H4 (cell line): ENCODE results near the gene ATP5F1A. TPM values are rescaled to one million over a fixed set of nuclear protein-coding genes. Genes with fewer than 3 reads are reported as not detected.
"Not testable (repeated sequence)": the region's sequence is repeated elsewhere in the genome, so short reads cannot be mapped to it uniquely, and the experiment has no call there.

Experiments
- DNase-seq: peaks from one replicate; pipeline ENCODE4 v3.0.0-alpha.2; 2015; ENCODE audit warnings: low spot score
- total RNA-seq: library from RNA; depleted of rRNA; stranded (reverse); fragments of >200 nt; shearing (Covaris generic); gene quantifications from 2 replicates; pipeline ENCODE4 v1.2.3, GENCODE V29; 2014; rRNA removed

Gene ATP5F1A
- total RNA-seq, 1 experiment from 2014 or later = 860 TPM

- DNase-seq = not testable (repeated sequence)
Measured at GRCh38 chr18:46047369-46047768, 50.7 kb downstream of the ATP5F1A start.

- DNase-seq = no peak
Measured at GRCh38 chr18:46046688-46047087, 51.4 kb downstream of the ATP5F1A start.

DNA sequence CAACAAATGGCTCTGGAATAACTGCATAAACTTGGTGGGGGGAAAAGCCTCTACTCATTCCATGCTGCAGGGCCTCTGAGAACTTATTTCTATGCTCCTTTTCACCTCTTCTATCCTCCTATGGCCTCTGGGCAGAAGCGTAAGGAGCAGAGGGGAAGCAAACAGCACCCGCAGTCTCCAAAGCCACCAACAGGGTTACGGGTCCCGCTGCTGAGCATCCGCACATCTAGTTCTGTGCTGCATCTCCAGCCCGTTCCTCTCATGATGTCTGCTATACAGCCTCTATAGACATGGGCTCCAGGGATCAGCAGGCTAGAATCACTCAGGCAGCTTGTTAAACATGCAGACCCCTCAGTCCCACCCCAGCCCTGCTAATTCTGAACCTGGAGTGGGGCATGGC lies 52.0 kb downstream of the ATP5F1A start:
- DNase-seq = no peak

GRCh38 chr18:46042571-46043123 lies 55.4 kb downstream of the ATP5F1A start:
- peak; percentile 61 for DNase-seq

GRCh38 chr18:46040747-46041104 lies 57.4 kb downstream of the ATP5F1A start:
- DNase-seq = no peak

DNA sequence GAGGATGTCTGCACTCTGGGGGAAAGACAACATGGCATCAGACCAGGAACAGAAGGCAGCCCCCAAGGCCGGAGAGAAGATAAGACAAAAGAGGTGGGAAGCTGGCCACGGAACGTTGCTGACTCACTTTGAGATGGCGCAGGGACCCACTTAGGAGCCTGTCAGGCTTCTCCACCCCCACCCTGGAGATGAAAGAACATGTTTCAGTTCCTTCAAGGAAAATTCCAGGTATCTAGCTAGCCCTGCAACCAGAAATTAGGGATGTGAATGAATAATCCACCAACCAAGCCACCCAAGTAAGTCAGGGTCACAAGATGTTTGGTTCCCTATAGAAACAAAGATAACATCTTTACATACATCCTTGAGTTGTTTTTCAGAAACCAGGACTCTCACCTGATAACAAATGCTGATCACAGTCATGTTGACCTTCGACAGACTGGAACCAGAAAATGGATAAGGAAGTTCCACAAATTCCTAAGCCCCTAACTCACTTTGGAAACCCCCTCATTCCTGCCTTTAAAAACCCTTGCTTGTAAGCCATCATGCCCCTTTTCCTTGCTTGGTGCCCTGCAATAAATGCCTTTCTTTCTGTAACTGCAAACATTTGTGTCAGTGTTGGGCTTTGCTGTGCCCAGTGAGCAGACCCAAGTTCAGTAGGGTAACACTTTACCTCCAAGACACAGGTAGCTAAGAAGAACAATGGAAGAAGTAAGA lies 57.9 kb downstream of the ATP5F1A start:
- no peak for DNase-seq

- no peak for DNase-seq
Measured at GRCh38 chr18:46037512-46038305, 60.4 kb downstream of the ATP5F1A start.

DNA sequence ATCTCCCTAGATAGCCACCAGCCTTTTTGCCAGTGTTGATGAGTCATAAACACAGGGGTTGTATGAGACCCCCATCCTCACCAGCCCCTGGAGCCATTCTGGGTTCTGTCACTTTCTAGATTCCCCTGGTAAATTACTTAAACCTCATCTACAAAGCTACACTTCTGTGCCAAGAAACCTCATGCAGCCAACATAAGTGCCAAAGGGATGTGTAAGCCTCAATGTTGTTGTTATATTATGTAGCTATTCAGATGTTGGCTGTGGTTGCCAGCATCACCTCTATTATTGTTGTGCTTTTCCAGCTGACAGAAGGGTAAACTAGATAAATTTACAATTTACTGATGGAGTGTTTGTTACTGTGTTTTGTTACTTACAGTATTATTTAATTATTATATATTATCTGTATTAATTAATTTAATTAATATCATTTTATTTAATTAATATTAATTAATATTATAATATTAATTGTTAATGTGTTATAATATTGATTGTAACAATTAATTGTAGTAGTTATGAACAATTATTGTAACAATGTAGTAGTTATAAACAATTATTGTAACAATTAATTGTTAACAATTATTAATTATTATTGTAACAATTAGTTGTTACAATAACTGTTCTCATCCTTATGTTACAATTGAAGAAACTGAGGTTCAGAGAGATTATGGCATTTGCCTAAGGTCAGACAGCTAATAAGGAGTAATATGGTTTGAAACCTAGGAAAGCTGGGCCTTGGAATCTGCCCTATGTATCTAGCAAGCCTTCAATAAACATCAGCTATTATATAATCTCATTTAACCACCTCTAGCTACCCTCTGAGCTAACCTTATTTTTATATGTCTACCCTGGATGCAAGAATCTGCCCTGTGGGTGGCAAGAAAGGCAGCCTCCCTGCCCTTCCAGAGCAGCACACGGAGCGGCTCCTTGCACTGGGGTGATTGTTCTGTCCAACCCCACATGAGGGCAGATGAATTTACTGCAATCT lies 62.1 kb downstream of the ATP5F1A start:
- DNase-seq = peak; percentile 20

GRCh38 chr18:46034230-46034629 lies 63.9 kb downstream of the ATP5F1A start:
- no peak for DNase-seq

GRCh38 chr18:46031741-46032140 lies 66.4 kb downstream of the ATP5F1A start:
- DNase-seq = no peak

Other genes with a start within 250 kb of the ATP5F1A start
- 5.1 and 5.8 TPM in 2 replicates for gene EPG5, start 131.0 kb downstream of the ATP5F1A start, total RNA-seq
- 0.08 TPM in 1 of 2 replicates, not detected in the other for gene PSTPIP2, start 26.0 kb downstream of the ATP5F1A start, total RNA-seq
- gene HAUS1, start 6.1 kb upstream of the ATP5F1A start, total RNA-seq = 129 and 133 TPM in 2 replicates